ENCODE data around the gene OXTR. TPM values are rescaled to one million over a fixed set of nuclear protein-coding genes. Genes with fewer than 3 reads are reported as not detected.

Gene OXTR
- total and polyA plus RNA-seq, 2 experiments from 2014 or later = 5.5 to 9.3 TPM

GRCh38 chr3:8757551-8758518 lies 11.6 kb downstream of the OXTR start:
- Histone ChIP-seq H3K4me2 (no peak overlapping the region), H3K36me3 (ENCODE audit: insufficient read depth) (no peaks in the 10 kb centered on the region), H3K9me2 (ENCODE audit: insufficient read depth) (no peaks in the 10 kb centered on the region), H2AFZ (no peak overlapping the region), H3K4me3 (no peak overlapping the region), H3K27me3 (ENCODE audit: insufficient read depth) (no peaks in the 10 kb centered on the region), H3K4me1 (ENCODE audit: insufficient read depth) (no peaks in the 10 kb centered on the region), H3K79me2 (replicated peaks; ENCODE audit: insufficient read depth) (no peaks in the 10 kb centered on the region), H3F3A (replicated peaks; ENCODE audit: low read depth) (no peaks in the 10 kb centered on the region), H4K20me1 (replicated peaks; ENCODE audit: insufficient read depth) (peaks cover 6% of the 10 kb centered on the region; the same call in 1 of the 2 replicates), H3K27ac (ENCODE audit: low read depth) (no peak overlapping the region)
- TF ChIP-seq EZH2 (IDR thresholded peaks at IDR 0.05; ENCODE audit: low read depth, unreplicated experiment) (no peak), NANOG (IDR thresholded peaks at IDR 0.05; ENCODE audit: borderline replicate concordance) (no peak), CTCF (conservative IDR thresholded peaks at IDR 0.05; ENCODE audit: low read depth in 2 of 2) (no peak), REST (IDR thresholded peaks at IDR 0.05; ENCODE audit: unreplicated experiment) (no peak), ZNF331 (CRISPR knock-in tag; IDR thresholded peaks at IDR 0.05; ENCODE audit: low read depth) (no peak), CREB1 (CRISPR knock-in tag; IDR thresholded peaks at IDR 0.05; ENCODE audit: low read depth) (no peak), POLR2AphosphoS5 (IDR thresholded peaks at IDR 0.05; ENCODE audit: low read depth) (no peak), ZNF114 (CRISPR knock-in tag; IDR thresholded peaks at IDR 0.05) (no peak), EZH2phosphoT487 (IDR thresholded peaks at IDR 0.05; ENCODE audit: unreplicated experiment) (no peak), ZNF462 (CRISPR knock-in tag; IDR thresholded peaks at IDR 0.05) (no peak), JUNB (IDR thresholded peaks at IDR 0.05; ENCODE audit: unreplicated experiment) (no peak), STAT1 (IDR thresholded peaks at IDR 0.05; ENCODE audit: unreplicated experiment) (no peak), ETS1 (IDR thresholded peaks at IDR 0.05) (no peak)
- peaks cover 3% of the 10 kb centered on the region for H3K4me1 Mint-ChIP-seq
- no peaks in the 10 kb centered on the region for H3K9me3 Mint-ChIP-seq
- no peak overlapping the region for H3K27ac Mint-ChIP-seq
- peaks cover 5% of the 10 kb centered on the region for H3K27me3 Mint-ChIP-seq (ENCODE audit: insufficient read depth, low read depth, poor library complexity)
- H3K4me3 Mint-ChIP-seq = no peak overlapping the region
- H3K36me3 Mint-ChIP-seq (ENCODE audit: low read depth) = no peaks in the 10 kb centered on the region; the same call in 2 of the 3 replicates
- DNase-seq (ENCODE audit: low spot score) (no peak), ATAC-seq (no peak)
